ENCODE measurements around the gene ARHGAP30. TPM values are rescaled to one million over a fixed set of nuclear protein-coding genes. Genes with fewer than 3 reads are reported as not detected.

The ARHGAP30 gene
- total RNA-seq, 1 experiment from 2014 or later = 0.39 TPM

GRCh38 chr1:161033751-161034150 is 35.9 kb downstream of the ARHGAP30 start:
- no TSS peak for BruUV-seq (replicated peaks)
- RAD21 ChIA-PET (ENCODE audit: low non-redundant PET in 1 of 2, low total read pairs in 2 of 2, uncharacterized antibody in 2 of 2, unreplicated experiment in 2 of 2) = interaction anchor here in 1 of 2 experiments (0.7 kb wide), 1 partner anchor 106 kb away, joined by 5 read pairs; no protein-coding TSS in a partner anchor
- Histone ChIP-seq H4K20me1 (ENCODE audit: insufficient read depth) (no peaks in the 10 kb centered on the region), H3K4me3 (replicated peaks in 1 of 2; ENCODE audit: low read depth in 1 of 2, low read length in 2 of 2) (0 out of 4 replicates have a peak overlapping the region, but pooled peaks of 1 of the 2 experiments have one; percentile 29), H3K9me2 (ENCODE audit: insufficient read depth) (no peaks in the 10 kb centered on the region), H3K9ac (ENCODE audit: low read length) (no peak overlapping the region), H3K27ac (ENCODE audit: low read depth, low read length) (no peak overlapping the region), H2AFZ (ENCODE audit: low read depth, low read length, poor library complexity, severe bottlenecking) (no peak overlapping the region), H3K79me2 (ENCODE audit: insufficient read depth, low read length) (peaks cover 52% of the 10 kb centered on the region), H3K9me3 (ENCODE audit: control insufficient read depth in 1 of 2, insufficient read depth in 1 of 2, low read depth in 1 of 2, low read length in 2 of 2) (no peaks in the 10 kb centered on the region), H3K36me3 (ENCODE audit: control insufficient read depth in 1 of 2, insufficient read depth in 2 of 2, low read length in 2 of 2) (no peaks in the 10 kb centered on the region; a peak in 1 of 4 replicates), H3K4me2 (ENCODE audit: low read length) (peak overlapping the region; percentile 60), H3K27me3 (ENCODE audit: insufficient read depth, low read length) (no peaks in the 10 kb centered on the region), H3K4me1 (ENCODE audit: control insufficient read depth in 1 of 2, insufficient read depth in 2 of 2, low read length in 2 of 2) (peaks cover 17 to 43% of the 10 kb centered on the region in 2 experiments)
- POLR2A ChIA-PET = interaction anchor here (0.8 to 3.2 kb wide), 2 partner anchors 12 kb away, joined by 3 to 18 read pairs; partner anchors contain the start of genes F11R and USF1
- intact Hi-C loops (cut with micrococcal nuclease) = no loop called here
- ATAC-seq (peak; percentile 45; the same call in 1 of the 2 replicates), DNase-seq (ENCODE audit: low read depth, low spot score) (peak; percentile 57)
- CTCF ChIA-PET = no interaction called here
- TF ChIP-seq ATF3 (IDR thresholded peaks at IDR 0.05) (no peak; the same call in 1 of the 2 replicates), ZBTB33 (IDR thresholded peaks at IDR 0.05; ENCODE audit: extremely low read depth, insufficient replicate concordance, low read length) (no peak), JUND (IDR thresholded peaks at IDR 0.05) (peak; percentile 71), EZH2phosphoT487 (IDR thresholded peaks at IDR 0.05; ENCODE audit: borderline replicate concordance) (no peak), RAD21 (IDR thresholded peaks at IDR 0.05; ENCODE audit: low read depth) (no peak), CBX3 (IDR thresholded peaks at IDR 0.05; ENCODE audit: low read depth) (peak; percentile 68; the same call in 1 of the 2 replicates), TCF7L2 (IDR thresholded peaks at IDR 0.05; ENCODE audit: borderline replicate concordance, extremely low read depth, insufficient read depth, insufficient read length) (no peak), CTCF (IDR thresholded peaks at IDR 0.05 in 2 of 3, conservative IDR thresholded peaks at IDR 0.05 in 1 of 3; ENCODE audit: borderline replicate concordance in 1 of 3, insufficient read depth in 1 of 3, low read depth in 2 of 3, low read length in 2 of 3) (no peak), REST (IDR thresholded peaks at IDR 0.05; ENCODE audit: low read depth) (no peak), ZFX (IDR thresholded peaks at IDR 0.05) (no peak), SIN3A (IDR thresholded peaks at IDR 0.05; ENCODE audit: low read depth) (no peak), POLR2A (IDR thresholded peaks at IDR 0.05; ENCODE audit: borderline replicate concordance, extremely low read depth, insufficient read depth, insufficient read length) (no peak), YY1 (IDR thresholded peaks at IDR 0.05; ENCODE audit: extremely low read depth, insufficient replicate concordance, low read depth, low read length) (no peak), SP1 (IDR thresholded peaks at IDR 0.05; ENCODE audit: low read depth) (peak; percentile 55), EGR1 (IDR thresholded peaks at IDR 0.05; ENCODE audit: low read depth) (0 out of 2 replicates have a peak, but pooled peaks have one; percentile 18), POLR2AphosphoS5 (IDR thresholded peaks at IDR 0.05; ENCODE audit: low read depth, low read length) (no peak; the same call in 1 of the 2 replicates), CEBPB (IDR thresholded peaks at IDR 0.05; ENCODE audit: low read depth) (no peak; the same call in 1 of the 2 replicates), ZNF274 (IDR thresholded peaks at IDR 0.05; ENCODE audit: low read depth, low read length) (no peak), ELF1 (IDR thresholded peaks at IDR 0.05; ENCODE audit: borderline replicate concordance, low read depth) (no peak), EZH2 (IDR thresholded peaks at IDR 0.05) (no peak)
